WTC11 (cell line): ENCODE results near the gene GFPT2. TPM values are rescaled to one million over a fixed set of nuclear protein-coding genes. Genes with fewer than 3 reads are reported as not detected.

Source experiments
- ATAC-seq: fragments of 200-7000 bp; cut with Tn5 transposase; 2 replicates; pipeline ENCODE4 v1.10.0; 2021; ENCODE audit warnings: mild to moderate bottlenecking, moderate library complexity
- CTCF ChIA-PET: fragments of 300-600 bp; sonication (Branson Sonifier 250); formaldehyde crosslinking; loops from one replicate; lab custom pipeline; 2021; ENCODE audit warnings: antibody characterized with exemption; lab: Charles Lee
- POLR2A ChIA-PET: fragments of 350-600 bp; sonication (Branson Sonifier 250); formaldehyde crosslinking; loops from one replicate; lab custom pipeline; 2021; ENCODE audit warnings: antibody characterized with exemption; lab: Charles Lee
- DNase-seq: peaks from one replicate; pipeline ENCODE4 v3.0.0; 2021; ENCODE audit warnings: low spot score
- H3K27ac Mint-ChIP-seq: 2 replicates; pipeline ENCODE4 v1.8.0; 2021; ENCODE audit warnings: mixed read lengths
- H3K27me3 Mint-ChIP-seq: 2 replicates; pipeline ENCODE4 v1.8.0; 2021; ENCODE audit warnings: low read depth, mild to moderate bottlenecking, moderate library complexity, mixed read lengths
- H3K36me3 Mint-ChIP-seq: 2 replicates; pipeline ENCODE4 v1.8.0; 2021; ENCODE audit warnings: mixed read lengths
- H3K4me1 Mint-ChIP-seq: 2 replicates; pipeline ENCODE4 v1.8.0; 2022; ENCODE audit warnings: mixed read lengths
- H3K4me3 Mint-ChIP-seq: 2 replicates; pipeline ENCODE4 v1.8.0; 2021; ENCODE audit warnings: mild to moderate bottlenecking, moderate library complexity, mixed read lengths
- H3K9me3 Mint-ChIP-seq: 2 replicates; pipeline ENCODE4 v1.8.0; 2021; ENCODE audit warnings: mixed read lengths
- AFF4 ChIP-seq: sonication (generic); formaldehyde crosslinking; IDR thresholded peaks from 2 replicates; pipeline ENCODE4 v1.8.1; 2023; ENCODE audit warnings: mild to moderate bottlenecking, missing genetic modification reagents, borderline replicate concordance
- AR ChIP-seq: fragments of 250-450 bp; sonication (Bioruptor Pico); IDR thresholded peaks from 2 replicates; pipeline ENCODE4 v1.9.0; 2021; ENCODE audit warnings: mild to moderate bottlenecking
- ATF3 ChIP-seq: sonication (generic); formaldehyde crosslinking; conservative IDR thresholded peaks from 2 replicates; pipeline ENCODE4 v1.8.1; 2022; ENCODE audit warnings: mild to moderate bottlenecking, missing genetic modification reagents
- CDX4 ChIP-seq: fragments of 250-450 bp; sonication (Bioruptor Pico); IDR thresholded peaks from 2 replicates; pipeline ENCODE4 v1.9.0; 2021; ENCODE audit warnings: moderate library complexity, mild to moderate bottlenecking, inconsistent platforms, borderline replicate concordance
- CREB1 ChIP-seq: sonication (generic); formaldehyde crosslinking; IDR thresholded peaks from 2 replicates; pipeline ENCODE4 v1.8.0; 2023; ENCODE audit warnings: mild to moderate bottlenecking, missing genetic modification reagents
- CTCF ChIP-seq: fragments of 200-600 bp; IDR thresholded peaks from 2 replicates; pipeline ENCODE4 v1.8.0; 2022; ENCODE audit warnings: antibody characterized with exemption
- E2F5 ChIP-seq: sonication (generic); formaldehyde crosslinking; IDR thresholded peaks from 2 replicates; pipeline ENCODE4 v1.8.1; 2022; ENCODE audit warnings: mild to moderate bottlenecking, moderate library complexity, missing genetic modification reagents
- ETV6 ChIP-seq: sonication (generic); formaldehyde crosslinking; IDR thresholded peaks from 2 replicates; pipeline ENCODE4 v1.8.1; 2022; ENCODE audit warnings: mild to moderate bottlenecking, missing genetic modification reagents
- GTF2I ChIP-seq: fragments of 250-450 bp; sonication (Bioruptor Pico); conservative IDR thresholded peaks from 2 replicates; pipeline ENCODE4 v1.4.0; 2021; ENCODE audit warnings: mild to moderate bottlenecking
- MXD4 ChIP-seq: fragments of 250-450 bp; sonication (Bioruptor Pico); IDR thresholded peaks from 2 replicates; pipeline ENCODE4 v1.8.0; 2021; ENCODE audit warnings: mild to moderate bottlenecking, moderate library complexity, borderline replicate concordance
- OVOL2 ChIP-seq: fragments of 250-450 bp; sonication (Bioruptor Pico); IDR thresholded peaks from 2 replicates; pipeline ENCODE4 v1.9.0; 2021; ENCODE audit warnings: mild to moderate bottlenecking, borderline replicate concordance
- PRRX2 ChIP-seq: fragments of 250-450 bp; sonication (Bioruptor Pico); IDR thresholded peaks from 2 replicates; pipeline ENCODE4 v1.8.0; 2021; ENCODE audit warnings: mild to moderate bottlenecking
- RORB ChIP-seq: fragments of 250-450 bp; sonication (Bioruptor Pico); IDR thresholded peaks from 2 replicates; pipeline ENCODE4 v1.9.0; 2021; ENCODE audit warnings: mild to moderate bottlenecking
- SOX15 ChIP-seq: fragments of 250-450 bp; sonication (Bioruptor Pico); IDR thresholded peaks from 2 replicates; pipeline ENCODE4 v1.9.0; 2021; ENCODE audit warnings: mild to moderate bottlenecking
- SP1 ChIP-seq: sonication (generic); formaldehyde crosslinking; conservative IDR thresholded peaks from 2 replicates; pipeline ENCODE4 v1.8.1; 2022; ENCODE audit warnings: missing genetic modification reagents
- TP53 ChIP-seq: sonication (generic); formaldehyde crosslinking; IDR thresholded peaks from 2 replicates; pipeline ENCODE4 v1.8.1; 2023; ENCODE audit warnings: mild to moderate bottlenecking, missing genetic modification reagents
- USF2 ChIP-seq: sonication (generic); formaldehyde crosslinking; IDR thresholded peaks from 2 replicates; pipeline ENCODE4 v1.8.1; 2023; ENCODE audit warnings: mild to moderate bottlenecking, missing genetic modification reagents, moderate library complexity
- ZBTB21 ChIP-seq: sonication (generic); formaldehyde crosslinking; IDR thresholded peaks from 2 replicates; pipeline ENCODE4 v1.8.1; 2023; ENCODE audit warnings: mild to moderate bottlenecking, missing genetic modification reagents, borderline replicate concordance
- ZBTB43 ChIP-seq: sonication (generic); formaldehyde crosslinking; IDR thresholded peaks from 2 replicates; pipeline ENCODE4 v1.8.1; 2023; ENCODE audit warnings: mild to moderate bottlenecking, missing genetic modification reagents
- ZNF121 ChIP-seq: sonication (generic); formaldehyde crosslinking; IDR thresholded peaks from 2 replicates; pipeline ENCODE4 v1.8.0; 2023; ENCODE audit warnings: missing genetic modification reagents
- ZNF263 ChIP-seq: sonication (generic); formaldehyde crosslinking; IDR thresholded peaks from 2 replicates; pipeline ENCODE4 v1.8.1; 2022; ENCODE audit warnings: low read depth, mild to moderate bottlenecking, moderate library complexity, missing genetic modification reagents
- total RNA-seq: library from RNA; stranded (reverse); gene quantifications from 3 replicates; pipeline ENCODE4 v1.2.3, GENCODE V29; 2021

Gene GFPT2
- total RNA-seq, 1 experiment from 2014 or later = 124 TPM

- no peak for TF ChIP-seq ZNF263 (CRISPR knock-in tag)
- no peak for TF ChIP-seq ZBTB43 (CRISPR knock-in tag)
Measured at GRCh38 chr5:180379355-180380070, 26.4 kb upstream of the GFPT2 start (continued).

GRCh38 chr5:180378438-180379344 lies 25.6 kb upstream of the GFPT2 start:
- ChIA-PET CTCF (no interaction called here), POLR2A (no interaction called here)
- Mint-ChIP-seq H3K4me1 (peaks cover 8% of the 10 kb centered on the region; the same call in 1 of the 2 replicates), H3K27ac (no peak overlapping the region), H3K9me3 (no peaks in the 10 kb centered on the region), H3K4me3 (no peak overlapping the region), H3K36me3 (no peaks in the 10 kb centered on the region), H3K27me3 (no peaks in the 10 kb centered on the region)
- DNase-seq (no peak), ATAC-seq (no peak)
- TF ChIP-seq TP53 (CRISPR knock-in tag) = no peak
- no peak for TF ChIP-seq CREB1 (CRISPR knock-in tag)
- TF ChIP-seq USF2 = no peak
- no peak for TF ChIP-seq GTF2I (CRISPR knock-in tag)
- TF ChIP-seq OVOL2 (CRISPR knock-in tag) = no peak
- no peak for TF ChIP-seq ETV6 (CRISPR knock-in tag)
- no peak for TF ChIP-seq CTCF
- TF ChIP-seq ATF3 (CRISPR knock-in tag) = no peak
- no peak for TF ChIP-seq CDX4 (CRISPR knock-in tag)
- no peak for TF ChIP-seq ZBTB21 (CRISPR knock-in tag)
- TF ChIP-seq SOX15 (CRISPR knock-in tag) = no peak
- no peak for TF ChIP-seq AFF4 (CRISPR knock-in tag)
- TF ChIP-seq SP1 (CRISPR knock-in tag) = no peak
- no peak for TF ChIP-seq RORB (CRISPR knock-in tag)
- no peak for TF ChIP-seq PRRX2 (CRISPR knock-in tag)
- TF ChIP-seq E2F5 (CRISPR knock-in tag) = no peak
- no peak for TF ChIP-seq MXD4
- no peak for TF ChIP-seq AR
- TF ChIP-seq ZNF121 (CRISPR knock-in tag) = no peak
